Karpas-422 (cell line): Measurements from ENCODE around the gene FMNL1. TPM values are rescaled to one million over a fixed set of nuclear protein-coding genes. Genes with fewer than 3 reads are reported as not detected.
A peak's percentile ranks its signal among the peaks of the same experiment; 100 is the strongest.

ENCODE experiments used
- DNase-seq: peaks from one replicate; pipeline ENCODE4 v3.0.0-alpha.2; 2015
- H2AFZ ChIP-seq: fragments of 200-600 bp; sonication (generic); 2 replicates; pipeline ENCODE4 v1.6.1; 2014; ENCODE audit warnings: antibody characterized with exemption, low read length, mixed read lengths
- H3K27ac ChIP-seq: fragments of 200-600 bp; sonication (generic); 2 replicates; pipeline ENCODE4 v1.5.1; 2014; ENCODE audit warnings: mild to moderate bottlenecking, low read length, moderate library complexity
- H3K27me3 ChIP-seq: fragments of 200-600 bp; sonication (generic); 2 replicates; pipeline ENCODE4 v1.6.1; 2014; ENCODE audit warnings: low read length, mixed read lengths
- H3K36me3 ChIP-seq: fragments of 200-600 bp; sonication (generic); 2 replicates; pipeline ENCODE4 v1.6.1; 2014; ENCODE audit warnings: low read length, mixed read lengths; ENCODE audit not compliant: insufficient read depth
- H3K4me1 ChIP-seq: fragments of 200-600 bp; sonication (generic); 2 replicates; pipeline ENCODE4 v1.6.1; 2014; ENCODE audit warnings: mild to moderate bottlenecking, low read length, mixed read lengths
- H3K4me2 ChIP-seq: fragments of 200-600 bp; sonication (generic); 2 replicates; pipeline ENCODE4 v1.6.1; 2014; ENCODE audit warnings: low read length, low read depth, mild to moderate bottlenecking; ENCODE audit not compliant: poor library complexity, severe bottlenecking
- H3K4me3 ChIP-seq: fragments of 200-600 bp; sonication (generic); 2 replicates; pipeline ENCODE4 v1.5.1; 2014; ENCODE audit warnings: mild to moderate bottlenecking, antibody characterized with exemption, low read length, mixed read lengths
- H3K79me2 ChIP-seq: fragments of 200-600 bp; sonication (generic); 2 replicates; pipeline ENCODE4 v1.6.1; 2014; ENCODE audit warnings: mild to moderate bottlenecking, low read length, mixed read lengths
- H3K9ac ChIP-seq: fragments of 200-600 bp; sonication (generic); 2 replicates; pipeline ENCODE4 v1.6.0; 2014; ENCODE audit warnings: low read length
- H3K9me2 ChIP-seq: fragments of 200-600 bp; sonication (generic), shearing (Covaris generic); replicated peaks from 2 replicates; pipeline ENCODE4 v1.6.0; 2014; ENCODE audit warnings: mild to moderate bottlenecking, low read length, moderate library complexity; ENCODE audit not compliant: insufficient read depth
- H3K9me3 ChIP-seq: fragments of 300-700, 200-600 bp; sonication (generic); 2 replicates; pipeline ENCODE4 v1.6.1; 2014; ENCODE audit warnings: low read length, mixed read lengths
- H4K20me1 ChIP-seq: fragments of 200-600 bp; sonication (generic); 2 replicates; pipeline ENCODE4 v1.6.1; 2014; ENCODE audit warnings: mild to moderate bottlenecking, antibody characterized with exemption, low read length, low read depth; ENCODE audit not compliant: insufficient read depth
- total RNA-seq: library from RNA; depleted of rRNA; stranded (reverse); fragments of >200 nt; shearing (Covaris generic); gene quantifications from 2 replicates; pipeline ENCODE4 v1.2.3, GENCODE V29; 2014; ENCODE audit warnings: low replicate concordance

Gene FMNL1
- total RNA-seq, 1 experiment from 2014 or later, result not detected

GRCh38 chr17:45230787-45231480 is 9.2 kb downstream of the FMNL1 start:
- Histone ChIP-seq H4K20me1 (no peaks in the 10 kb centered on the region), H3K4me2 (no peak overlapping the region), H3K9me2 (no peaks in the 10 kb centered on the region), H3K9me3 (no peaks in the 10 kb centered on the region), H2AFZ (no peak overlapping the region), H3K27me3 (no peaks in the 10 kb centered on the region), H3K4me1 (peaks cover 18% of the 10 kb centered on the region), H3K79me2 (no peaks in the 10 kb centered on the region), H3K27ac (no peak overlapping the region), H3K9ac (no peak overlapping the region), H3K36me3 (no peaks in the 10 kb centered on the region), H3K4me3 (no peak overlapping the region)
- no peak for DNase-seq

- H3K27me3 ChIP-seq, result no peaks in the 10 kb centered on the region
- H3K9me2 ChIP-seq, result no peaks in the 10 kb centered on the region
- H3K9ac ChIP-seq, result no peak overlapping the region
- H3K4me2 ChIP-seq, result no peak overlapping the region
- no peaks in the 10 kb centered on the region for H3K79me2 ChIP-seq
- no peak overlapping the region for H3K4me3 ChIP-seq
- no peak overlapping the region for H3K27ac ChIP-seq
- no peak for DNase-seq
- H2AFZ ChIP-seq, result no peak overlapping the region
- H3K9me3 ChIP-seq, result no peaks in the 10 kb centered on the region
- no peaks in the 10 kb centered on the region for H4K20me1 ChIP-seq
- H3K36me3 ChIP-seq, result no peaks in the 10 kb centered on the region
- H3K4me1 ChIP-seq, result peaks cover 12% of the 10 kb centered on the region
Observed at GRCh38 chr17:45231481-45232116, 9.9 kb downstream of the FMNL1 start.

DNA sequence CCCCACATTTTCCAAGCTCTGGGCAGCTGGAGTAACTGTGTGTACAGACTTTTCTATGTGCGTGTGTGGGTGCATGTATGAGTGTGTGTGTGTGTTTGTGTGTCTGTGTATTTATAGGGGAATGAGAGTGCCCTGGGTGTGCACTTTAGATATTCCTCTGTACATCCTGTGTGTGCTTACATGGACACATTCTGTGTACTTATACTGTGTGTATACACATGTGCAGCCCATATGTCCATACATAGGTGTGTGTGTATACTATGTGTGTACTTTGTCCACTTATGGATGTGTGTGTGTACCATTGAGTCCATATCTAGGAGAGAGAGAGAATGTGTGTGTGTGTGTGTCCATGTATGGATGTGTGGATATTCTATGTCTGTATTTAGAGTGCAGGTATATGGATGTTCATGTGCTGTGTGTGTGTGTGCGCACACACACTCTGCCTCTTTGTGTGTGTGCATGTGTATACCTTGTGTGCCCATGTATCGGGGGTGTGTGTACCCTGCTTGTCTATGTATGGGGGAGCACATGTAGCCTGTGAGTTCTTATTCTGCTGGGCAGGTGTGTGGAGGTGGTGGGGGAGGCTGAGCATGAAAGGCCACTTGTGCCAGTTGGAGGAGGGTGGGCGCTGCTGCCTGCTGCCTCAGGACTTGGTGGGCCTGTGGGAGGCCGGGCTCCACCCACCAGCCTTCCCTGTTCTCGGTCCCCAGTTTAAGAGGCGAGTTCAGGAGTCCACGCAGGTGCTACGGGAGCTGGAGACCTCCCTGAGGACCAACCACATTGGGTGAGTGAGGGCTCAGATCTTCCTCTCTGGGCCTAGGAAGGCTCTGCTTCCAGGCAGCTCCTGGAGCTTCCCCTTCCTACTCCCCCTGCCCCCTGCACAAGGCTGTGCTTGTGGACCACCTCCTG is 11.1 kb downstream of the FMNL1 start:
- Histone ChIP-seq H3K4me3 (no peak overlapping the region), H4K20me1 (no peaks in the 10 kb centered on the region), H3K36me3 (no peaks in the 10 kb centered on the region), H3K27me3 (no peaks in the 10 kb centered on the region), H3K9me2 (no peaks in the 10 kb centered on the region), H3K79me2 (no peaks in the 10 kb centered on the region), H3K4me1 (peaks cover 5% of the 10 kb centered on the region), H3K27ac (no peak overlapping the region), H3K4me2 (no peak overlapping the region), H3K9me3 (no peaks in the 10 kb centered on the region), H2AFZ (no peak overlapping the region), H3K9ac (no peak overlapping the region)
- no peak for DNase-seq

GRCh38 chr17:45233423-45233924 is 11.8 kb downstream of the FMNL1 start:
- Histone ChIP-seq H3K79me2 (no peaks in the 10 kb centered on the region), H3K9ac (no peak overlapping the region), H3K36me3 (no peaks in the 10 kb centered on the region), H3K4me1 (no peaks in the 10 kb centered on the region; the same call in 1 of the 2 replicates), H3K9me2 (no peaks in the 10 kb centered on the region), H3K27me3 (no peaks in the 10 kb centered on the region), H2AFZ (no peak overlapping the region), H4K20me1 (no peaks in the 10 kb centered on the region), H3K27ac (no peak overlapping the region), H3K4me2 (no peak overlapping the region), H3K4me3 (no peak overlapping the region), H3K9me3 (no peaks in the 10 kb centered on the region)
- no peak for DNase-seq

DNA sequence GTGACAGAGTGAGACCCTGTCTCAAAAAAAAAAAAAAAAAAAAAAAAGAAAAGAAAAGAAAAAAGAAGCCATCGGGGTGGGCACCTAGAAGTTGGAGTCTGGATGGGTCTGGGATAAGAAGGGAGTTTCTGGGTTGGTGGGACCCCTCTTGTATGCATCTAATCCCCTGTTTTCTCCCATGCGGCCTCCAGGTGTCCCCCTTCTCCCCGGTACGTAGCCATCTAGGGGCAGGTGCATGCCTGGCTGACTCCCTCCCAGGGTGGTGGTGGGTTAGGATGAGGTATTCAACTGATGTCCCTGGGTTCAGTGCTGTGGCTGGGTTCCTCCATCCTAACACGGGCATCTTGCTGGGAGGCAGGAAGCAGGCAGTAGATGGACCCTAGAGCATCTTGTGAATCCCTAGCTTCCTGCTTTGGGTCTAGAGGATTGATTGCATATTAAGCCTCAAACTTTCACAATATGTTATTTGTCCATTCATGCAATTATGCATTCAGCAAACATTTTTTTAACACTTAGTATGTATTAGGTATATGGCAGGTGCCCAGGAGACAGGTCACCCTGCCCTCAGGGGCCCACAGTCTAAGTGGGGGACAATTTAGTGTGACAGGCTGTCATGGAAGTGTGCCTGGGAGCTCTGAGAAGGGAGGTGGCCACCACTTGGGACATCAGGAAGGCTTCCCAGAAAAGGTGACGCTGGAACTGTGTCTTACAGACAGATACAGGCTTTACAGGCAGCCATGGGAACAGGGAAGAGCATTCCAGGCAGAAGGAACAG is 13.1 kb downstream of the FMNL1 start:
- H3K4me3 ChIP-seq, result no peak overlapping the region
- no peak overlapping the region for H3K4me2 ChIP-seq
- H3K27ac ChIP-seq, result no peak overlapping the region
- no peaks in the 10 kb centered on the region for H3K9me3 ChIP-seq
- no peaks in the 10 kb centered on the region for H3K27me3 ChIP-seq
- H3K9me2 ChIP-seq, result no peaks in the 10 kb centered on the region
- H3K9ac ChIP-seq, result no peak overlapping the region
- DNase-seq, result peak; percentile 80
- H3K79me2 ChIP-seq, result no peaks in the 10 kb centered on the region
- no peak overlapping the region for H2AFZ ChIP-seq
- no peaks in the 10 kb centered on the region for H3K36me3 ChIP-seq
- H4K20me1 ChIP-seq, result no peaks in the 10 kb centered on the region
- no peaks in the 10 kb centered on the region for H3K4me1 ChIP-seq

DNA sequence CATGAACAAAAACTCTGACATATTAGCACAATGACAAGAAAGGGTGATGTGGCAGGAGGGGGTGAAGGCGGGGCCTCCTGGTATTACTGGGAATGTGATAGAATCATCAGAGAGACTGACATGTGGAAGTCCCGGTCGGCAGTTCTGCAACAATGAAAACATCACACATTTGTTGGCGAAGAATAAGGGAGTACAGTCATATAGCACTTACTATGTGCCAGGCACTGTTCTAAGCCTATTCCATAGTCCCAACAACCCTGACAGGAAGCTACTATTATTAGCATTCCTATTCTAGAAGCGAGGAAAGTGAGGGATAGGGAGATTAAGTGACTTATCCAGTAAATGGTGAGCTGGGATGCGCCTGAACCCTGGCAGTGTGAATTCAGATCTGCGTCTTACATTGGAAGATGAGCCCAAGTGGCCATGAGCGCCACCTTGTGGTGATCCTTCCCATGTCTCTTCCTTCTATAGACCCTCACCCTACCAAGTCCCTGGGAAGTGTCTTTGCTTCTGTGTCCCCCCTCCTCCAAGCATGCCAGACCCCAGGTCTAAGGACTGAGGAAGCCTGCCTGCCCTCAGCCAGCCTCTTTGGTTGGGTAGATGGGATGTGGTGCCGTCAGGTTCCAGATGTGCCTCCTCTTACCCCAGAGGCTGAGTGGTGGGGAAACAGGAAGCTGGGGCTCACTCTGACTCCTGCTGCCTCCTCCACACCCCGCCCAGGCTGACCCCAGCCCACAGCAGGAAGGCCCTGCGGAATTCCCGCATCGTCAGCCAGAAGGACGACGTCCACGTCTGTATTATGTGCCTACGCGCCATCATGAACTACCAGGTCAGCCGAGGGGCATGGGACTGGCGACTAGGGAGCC is 14.0 kb downstream of the FMNL1 start:
- peak; percentile 88 for DNase-seq
- no peaks in the 10 kb centered on the region for H3K79me2 ChIP-seq

GRCh38 chr17:45236282-45236606 is 14.6 kb downstream of the FMNL1 start:
- Histone ChIP-seq H2AFZ (no peak overlapping the region), H3K4me1 (no peaks in the 10 kb centered on the region), H3K9me3 (no peaks in the 10 kb centered on the region), H3K4me2 (no peak overlapping the region), H3K9ac (no peak overlapping the region), H4K20me1 (no peaks in the 10 kb centered on the region), H3K27ac (no peak overlapping the region), H3K27me3 (no peaks in the 10 kb centered on the region), H3K4me3 (no peak overlapping the region), H3K36me3 (no peaks in the 10 kb centered on the region), H3K79me2 (no peaks in the 10 kb centered on the region), H3K9me2 (no peaks in the 10 kb centered on the region)
- DNase-seq, result no peak

More for the DNA sequence above, 14.0 kb downstream of the FMNL1 start:
- Histone ChIP-seq H3K9ac (no peak overlapping the region), H3K4me2 (no peak overlapping the region), H3K27ac (no peak overlapping the region), H2AFZ (no peak overlapping the region), H3K4me3 (no peak overlapping the region), H3K9me3 (no peaks in the 10 kb centered on the region), H3K9me2 (no peaks in the 10 kb centered on the region), H3K27me3 (no peaks in the 10 kb centered on the region), H3K36me3 (no peaks in the 10 kb centered on the region), H3K4me1 (no peaks in the 10 kb centered on the region), H4K20me1 (no peaks in the 10 kb centered on the region)
